HUDEP-2 (cell line): Measurements from ENCODE around the gene ACTG1.

Source experiments
- DNase-seq, 76 experiments: peaks; one replicate each; lab custom pipeline; 2025; ENCODE audit not compliant: unreplicated experiment in 76 of 76; lab: John Stamatoyannopoulos, UW

ACTG1 gene

DNA sequence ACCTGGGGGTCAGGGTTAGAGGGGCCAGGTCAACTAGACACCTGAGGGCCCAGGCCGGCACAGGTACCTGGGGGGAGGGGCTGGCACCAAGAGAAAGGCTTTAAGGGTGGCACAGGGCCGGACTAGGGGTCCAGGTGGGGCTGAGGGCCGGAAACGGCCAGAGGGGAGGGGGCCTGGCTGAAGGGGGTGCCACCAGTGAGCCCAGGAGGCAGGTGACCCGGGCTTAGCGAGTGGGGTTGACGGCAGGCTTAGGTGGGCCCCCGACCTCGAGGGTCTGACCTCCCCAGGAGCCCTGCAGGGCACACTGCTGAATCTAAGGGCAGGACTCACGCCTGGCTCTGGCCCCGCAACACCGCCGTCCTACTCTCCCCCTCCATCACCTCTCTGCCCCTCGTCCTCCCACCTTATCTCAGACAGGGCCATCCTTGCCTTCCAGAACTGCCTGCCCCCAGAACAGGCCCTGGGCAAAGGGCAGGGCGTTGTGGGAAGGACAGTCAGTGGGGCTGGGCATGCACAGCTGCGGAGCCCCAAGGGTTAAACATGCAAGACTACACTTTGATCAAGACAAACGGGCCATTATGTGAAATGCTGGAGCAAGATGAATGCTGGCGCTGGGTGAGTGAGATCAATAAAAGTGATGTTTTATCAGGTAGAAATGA lies 44.4 kb downstream of the ACTG1 start:
- DNase-seq, result no peak

DNA sequence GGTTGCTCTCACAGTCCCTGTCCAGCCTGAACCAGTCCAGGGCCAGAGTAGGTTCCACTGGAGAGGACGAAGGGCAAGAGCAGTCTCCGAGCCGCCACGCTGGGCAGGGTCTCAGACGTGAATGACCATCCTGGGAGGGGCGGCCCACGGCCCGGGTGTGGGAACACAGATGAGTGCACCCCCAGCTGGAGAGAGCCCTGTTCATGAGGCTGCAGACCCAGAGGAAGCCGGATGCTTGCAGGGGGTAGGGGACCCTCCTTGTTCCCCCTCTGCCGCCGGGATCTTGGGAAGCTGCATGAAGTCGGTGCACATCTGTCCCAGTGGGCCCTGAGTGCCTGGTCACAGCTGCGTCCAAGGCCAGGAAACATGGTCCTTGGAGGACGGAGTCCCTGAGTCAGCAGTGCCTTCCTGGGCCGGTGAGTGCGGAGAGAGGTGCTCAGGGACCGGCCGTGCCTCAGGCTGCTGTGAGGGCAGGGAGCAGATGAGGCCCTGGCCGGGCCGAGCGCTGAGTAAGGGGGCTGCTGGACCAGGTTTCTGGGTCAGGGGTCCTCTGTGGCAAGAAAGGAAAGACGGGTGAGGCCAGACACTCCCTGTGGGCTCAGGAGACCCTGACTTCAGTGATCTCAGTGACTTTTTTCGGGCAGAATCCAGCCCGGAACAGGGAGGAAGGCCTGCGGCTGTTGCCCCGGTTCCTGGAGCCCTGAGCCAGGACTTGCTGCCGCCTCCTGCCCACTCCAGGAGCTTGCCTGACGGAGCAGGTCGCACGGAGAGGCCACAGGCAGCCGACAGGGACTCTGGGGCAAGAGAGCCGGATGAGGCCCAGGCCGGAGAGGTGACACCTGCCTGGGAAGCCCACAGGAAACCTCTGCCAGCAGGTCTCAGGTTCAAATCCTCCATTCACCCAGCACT lies 45.8 kb downstream of the ACTG1 start:
- DNase-seq, result no peak

DNA sequence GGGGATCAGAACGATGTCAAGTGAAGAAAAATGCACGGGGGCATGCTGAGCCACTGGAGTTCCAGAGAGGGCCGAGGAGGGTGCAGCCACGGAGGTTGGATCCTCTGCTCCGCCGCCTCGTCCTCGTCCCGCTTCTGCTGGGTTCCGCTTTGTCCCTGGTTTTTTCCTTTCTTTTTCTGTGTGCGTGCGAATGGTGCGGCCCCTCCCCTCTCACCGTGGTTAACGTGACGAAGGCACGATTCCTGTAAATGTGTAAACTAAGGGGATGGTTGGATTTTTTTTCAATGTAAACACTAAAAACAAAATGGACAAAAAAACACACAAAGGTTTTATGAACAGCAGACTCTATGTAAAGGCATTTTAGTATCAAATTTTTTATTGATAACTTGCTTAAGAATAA lies 46.7 kb downstream of the ACTG1 start:
- DNase-seq, result no peak

DNA sequence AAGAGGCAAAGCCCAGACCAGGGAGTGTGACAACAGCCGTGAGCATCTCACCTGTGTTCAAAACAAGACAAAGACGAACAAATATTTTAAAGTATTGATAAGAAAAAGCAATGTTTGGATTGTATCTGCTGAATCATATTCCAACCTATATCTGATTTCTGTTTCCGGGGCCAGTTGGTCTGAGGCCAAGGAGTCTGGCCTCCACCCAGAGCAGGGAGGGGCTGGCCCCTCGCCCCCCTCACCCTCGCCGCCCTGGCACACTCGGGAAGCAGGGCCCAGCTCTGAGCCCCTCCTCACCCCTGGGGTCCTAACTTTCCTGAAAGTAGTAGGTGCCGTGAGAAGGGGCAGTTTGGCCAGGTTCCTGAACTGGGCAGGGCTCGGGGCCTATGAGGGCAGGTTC lies 48.0 kb downstream of the ACTG1 start:
- no peak for DNase-seq

DNA sequence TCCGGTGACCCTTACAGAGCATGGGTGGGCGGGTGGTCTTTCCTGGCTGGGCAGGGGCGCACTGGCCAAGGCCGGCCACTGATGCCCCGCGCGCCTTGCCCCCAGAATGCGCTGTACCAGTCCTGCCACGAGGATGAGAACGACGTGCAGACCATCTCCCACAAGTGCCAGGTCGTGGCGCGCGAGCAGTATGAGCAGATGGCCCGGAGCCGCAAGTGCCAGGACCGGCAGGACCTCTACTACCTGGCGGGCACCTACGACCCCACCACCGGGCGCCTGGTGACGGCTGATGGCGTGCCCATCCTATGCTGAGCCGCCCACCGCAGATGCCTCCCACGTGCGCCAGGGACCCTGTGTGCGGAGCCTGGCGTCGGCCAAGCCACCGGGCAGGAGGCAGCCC lies 49.1 kb downstream of the ACTG1 start:
- DNase-seq, result no peak

DNA sequence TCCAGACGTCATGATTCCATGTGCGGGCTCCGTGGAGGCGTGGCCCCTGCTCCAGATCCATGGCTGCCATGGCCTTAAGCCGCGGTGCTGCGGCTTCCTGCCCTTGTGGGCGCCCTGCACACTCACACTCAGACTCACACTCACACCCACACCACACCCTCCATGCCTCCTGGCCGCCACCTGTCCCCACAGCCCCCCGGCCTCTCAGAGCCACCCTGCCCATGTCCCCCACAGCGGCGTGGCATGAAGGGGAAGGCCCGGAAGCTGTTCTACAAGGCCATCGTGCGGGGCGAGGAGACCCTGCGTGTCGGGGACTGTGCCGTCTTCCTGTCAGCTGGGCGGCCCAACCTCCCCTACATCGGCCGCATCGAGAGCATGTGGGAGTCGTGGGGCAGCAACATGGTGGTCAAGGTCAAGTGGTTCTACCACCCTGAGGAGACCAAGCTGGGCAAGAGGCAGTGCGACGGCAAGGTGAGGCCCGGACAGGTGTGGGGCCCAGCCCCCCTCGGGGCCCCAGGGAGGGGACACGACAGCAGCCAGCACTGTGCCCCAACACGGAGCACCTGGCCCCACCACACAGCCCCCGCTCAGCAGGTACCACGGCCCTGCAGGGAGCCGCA lies 50.0 kb downstream of the ACTG1 start:
- DNase-seq, result no peak

DNA sequence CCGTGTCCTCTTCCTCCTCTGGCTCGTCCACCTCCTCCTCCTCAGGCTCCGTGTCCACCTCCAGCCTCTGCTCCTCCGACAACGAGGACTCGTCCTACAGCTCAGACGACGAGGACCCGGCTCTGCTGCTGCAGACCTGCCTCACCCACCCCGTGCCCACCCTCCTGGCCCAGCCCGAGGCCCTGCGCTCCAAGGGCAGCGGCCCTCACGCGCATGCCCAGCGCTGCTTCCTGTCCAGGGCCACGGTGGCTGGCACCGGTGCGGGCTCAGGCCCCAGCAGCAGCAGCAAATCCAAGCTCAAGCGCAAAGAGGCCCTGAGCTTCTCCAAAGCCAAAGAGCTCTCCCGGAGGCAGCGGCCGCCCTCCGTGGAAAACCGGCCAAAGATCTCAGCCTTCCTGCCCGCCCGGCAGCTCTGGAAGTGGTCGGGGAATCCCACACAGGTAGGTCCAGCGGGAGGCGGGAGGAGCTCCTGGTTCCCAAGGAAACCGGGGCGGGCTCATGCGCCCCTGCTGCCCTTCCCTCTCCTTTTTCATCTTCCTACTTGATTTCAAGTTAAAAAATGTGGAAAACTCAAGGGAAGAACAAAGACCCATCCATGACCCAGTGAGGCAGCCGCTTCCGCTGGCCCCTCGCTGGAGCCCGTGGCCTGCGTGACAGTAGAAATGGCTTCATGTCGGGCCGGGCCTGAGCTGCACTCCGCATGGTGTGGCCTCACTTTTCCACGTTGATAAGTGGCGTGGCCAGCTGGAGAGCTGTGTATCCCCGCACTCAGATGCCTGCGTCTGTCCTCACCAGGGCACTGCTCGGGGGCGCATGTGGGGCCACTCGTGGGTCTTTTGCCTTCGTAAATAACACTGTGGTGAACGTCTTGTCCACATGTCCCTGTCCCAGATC lies 50.7 kb downstream of the ACTG1 start:
- no peak for DNase-seq

DNA sequence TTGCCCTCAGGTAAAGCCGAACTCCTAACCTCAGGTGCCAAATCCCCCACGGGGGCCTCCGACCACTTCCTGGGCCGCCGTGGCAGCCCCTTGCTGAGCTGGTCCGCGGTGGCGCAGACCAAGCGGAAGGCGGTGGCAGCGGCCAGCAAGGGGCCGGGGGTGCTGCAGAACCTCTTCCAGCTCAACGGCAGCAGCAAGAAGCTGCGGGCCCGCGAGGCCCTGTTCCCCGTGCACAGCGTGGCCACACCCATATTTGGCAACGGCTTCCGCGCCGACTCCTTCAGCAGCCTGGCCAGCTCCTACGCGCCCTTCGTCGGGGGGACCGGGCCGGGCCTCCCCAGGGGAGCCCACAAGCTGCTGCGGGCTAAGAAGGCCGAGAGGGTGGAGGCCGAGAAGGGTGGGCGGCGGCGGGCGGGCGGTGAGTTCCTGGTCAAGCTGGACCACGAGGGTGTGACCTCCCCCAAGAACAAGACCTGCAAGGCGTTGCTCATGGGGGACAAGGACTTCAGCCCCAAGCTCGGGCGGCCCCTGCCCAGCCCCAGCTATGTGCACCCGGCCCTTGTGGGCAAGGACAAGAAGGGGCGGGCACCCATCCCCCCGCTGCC lies 51.6 kb downstream of the ACTG1 start:
- peak in 12 of 76 experiments; percentile 16 to 54 (median 38) for DNase-seq
